Tibial nerve (tissue), 4 donors: ENCODE results near the gene CXorf65.

Experiments used
- CTCF ChIP-seq, 5 experiments: fragments of 200-600 bp in 3 of 5; fragments of 450-650 bp in 2 of 5; sonication (generic) in 3 of 5; IDR thresholded peaks; one replicate each; pipeline ENCODE4 v1.5.1; 2016 to 2019; ENCODE audit warnings: antibody characterized with exemption in 5 of 5, mild to moderate bottlenecking in 3 of 5, moderate library complexity in 2 of 5
- EP300 ChIP-seq, 2 donors: sonication (generic); formaldehyde crosslinking; IDR thresholded peaks; one replicate each; pipeline ENCODE4 v1.6.1; 2017; ENCODE audit warnings: antibody characterized with exemption in 2 of 2, mild to moderate bottlenecking in 1 of 2
- POLR2A ChIP-seq, 2 donors: fragments of 450-650 bp; IDR thresholded peaks; one replicate each; pipeline ENCODE4 v1.6.1; 2017; ENCODE audit warnings: antibody characterized with exemption in 2 of 2, mild to moderate bottlenecking in 2 of 2, moderate library complexity in 2 of 2

DNA sequence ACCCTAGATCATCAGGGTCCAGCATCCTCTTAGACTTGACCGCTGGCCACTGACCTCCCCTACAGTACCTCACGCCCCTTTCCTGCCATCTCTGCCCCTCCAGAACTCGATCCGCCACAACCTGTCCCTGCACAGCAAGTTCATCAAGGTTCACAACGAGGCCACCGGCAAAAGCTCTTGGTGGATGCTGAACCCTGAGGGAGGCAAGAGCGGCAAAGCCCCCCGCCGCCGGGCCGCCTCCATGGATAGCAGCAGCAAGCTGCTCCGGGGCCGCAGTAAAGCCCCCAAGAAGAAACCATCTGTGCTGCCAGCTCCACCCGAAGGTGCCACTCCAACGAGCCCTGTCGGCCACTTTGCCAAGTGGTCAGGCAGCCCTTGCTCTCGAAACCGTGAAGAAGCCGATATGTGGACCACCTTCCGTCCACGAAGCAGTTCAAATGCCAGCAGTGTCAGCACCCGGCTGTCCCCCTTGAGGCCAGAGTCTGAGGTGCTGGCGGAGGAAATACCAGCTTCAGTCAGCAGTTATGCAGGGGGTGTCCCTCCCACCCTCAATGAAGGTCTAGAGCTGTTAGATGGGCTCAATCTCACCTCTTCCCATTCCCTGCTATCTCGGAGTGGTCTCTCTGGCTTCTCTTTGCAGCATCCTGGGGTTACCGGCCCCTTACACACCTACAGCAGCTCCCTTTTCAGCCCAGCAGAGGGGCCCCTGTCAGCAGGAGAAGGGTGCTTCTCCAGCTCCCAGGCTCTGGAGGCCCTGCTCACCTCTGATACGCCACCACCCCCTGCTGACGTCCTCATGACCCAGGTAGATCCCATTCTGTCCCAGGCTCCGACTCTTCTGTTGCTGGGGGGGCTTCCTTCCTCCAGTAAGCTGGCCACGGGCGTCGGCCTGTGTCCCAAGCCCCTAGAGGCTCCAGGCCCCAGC is 5.7 kb downstream of the CXorf65 start:
- TF ChIP-seq CTCF (IDR thresholded peaks at IDR 0.05) (no peak), POLR2A (IDR thresholded peaks at IDR 0.05) (no peak), EP300 (IDR thresholded peaks at IDR 0.05) (no peak)
